SIG-M5 (cell line): ENCODE data around the gene ZBP1.

Experiments used
- DNase-seq: peaks from one replicate; lab custom pipeline; 2025; lab: John Stamatoyannopoulos, UW

Gene ZBP1

DNA sequence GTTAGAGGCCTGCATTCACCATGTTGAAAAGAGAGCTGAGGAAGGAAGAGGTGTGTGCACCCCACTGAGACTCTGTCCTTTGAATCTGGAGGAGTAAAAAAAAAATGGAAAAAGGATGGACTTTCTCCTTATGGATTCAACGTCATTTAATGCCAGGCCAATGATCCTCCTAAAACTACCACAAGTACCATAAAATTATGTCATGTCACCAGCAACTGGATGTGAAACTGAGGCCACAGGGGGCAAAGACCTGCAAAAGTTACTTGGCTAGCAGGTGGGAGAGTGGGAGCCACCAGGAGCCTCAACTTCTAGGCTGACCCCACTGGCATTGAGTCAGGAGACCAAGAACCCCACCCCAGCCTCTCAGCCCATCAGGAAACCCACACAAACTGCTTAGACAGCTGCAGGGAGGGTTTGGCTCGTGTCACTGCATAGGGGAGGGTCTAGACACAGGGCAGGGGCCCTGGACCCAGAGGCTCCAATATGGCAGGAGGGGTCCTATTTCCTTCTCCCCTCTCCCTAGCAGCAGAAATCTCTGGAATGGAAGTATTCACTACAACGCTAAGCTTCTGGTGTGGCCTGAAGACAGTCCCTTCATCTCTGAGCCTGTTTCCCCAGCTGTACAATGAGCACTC is 48.3 kb downstream of the ZBP1 start:
- DNase-seq, result no peak

- DNase-seq, result no peak
Observed at GRCh38 chr20:57570920-57571319, 49.3 kb downstream of the ZBP1 start.

DNA sequence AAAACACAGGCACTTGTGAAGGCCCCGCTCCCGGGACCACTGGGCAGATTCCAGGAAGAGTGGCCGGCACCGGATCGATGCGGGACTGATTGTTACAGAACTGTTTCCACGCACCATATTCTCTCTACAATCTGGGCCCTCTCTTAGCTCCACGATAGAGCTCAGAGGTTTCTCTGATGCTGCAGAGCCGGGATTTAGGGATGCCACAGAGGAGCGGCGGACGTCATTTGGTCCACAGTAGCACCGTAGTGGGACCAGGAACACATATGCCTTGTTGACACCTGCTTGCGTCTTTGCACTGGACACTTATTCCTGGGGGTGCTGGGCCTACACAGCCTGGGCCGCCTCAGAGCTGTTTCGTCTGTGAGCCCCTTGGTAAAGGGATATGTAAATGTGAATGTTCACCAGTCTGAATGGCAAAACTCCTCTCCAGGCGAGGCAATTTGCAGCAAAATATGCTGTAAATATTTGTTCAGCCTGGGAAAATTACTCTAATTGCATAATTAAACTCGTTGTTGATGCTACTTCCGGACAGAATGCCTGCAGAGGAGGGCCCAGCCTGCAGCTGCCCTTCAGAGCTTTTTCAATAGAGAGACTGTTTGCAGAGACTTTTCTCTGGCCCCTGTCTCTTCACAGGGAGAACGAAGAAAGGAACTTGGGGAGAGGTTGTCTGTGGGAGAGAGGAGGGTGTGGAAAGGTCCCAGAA is 49.9 kb downstream of the ZBP1 start:
- no peak for DNase-seq

DNA sequence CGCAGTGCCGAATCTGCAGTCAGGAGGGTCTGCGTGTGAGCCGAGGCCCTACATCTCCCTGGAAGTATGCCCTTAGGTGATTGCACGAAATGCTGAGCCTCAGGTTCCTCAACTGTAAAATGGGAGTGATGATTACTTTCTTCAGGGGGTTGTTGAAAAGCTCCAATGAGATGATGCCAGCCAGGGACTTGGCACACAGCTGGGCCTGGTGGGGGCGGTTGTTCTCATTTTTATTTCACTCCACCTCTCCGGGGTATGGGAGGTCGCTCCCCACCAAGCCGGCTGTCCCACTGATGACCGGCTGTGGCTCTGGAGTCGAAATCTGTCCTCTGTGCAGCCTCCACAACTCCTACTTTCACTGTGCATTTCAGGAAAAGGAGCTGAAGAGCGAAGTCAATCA is 51.3 kb downstream of the ZBP1 start:
- DNase-seq, result no peak

- DNase-seq, result no peak
Observed at GRCh38 chr20:57568088-57568896, 51.9 kb downstream of the ZBP1 start.

DNA sequence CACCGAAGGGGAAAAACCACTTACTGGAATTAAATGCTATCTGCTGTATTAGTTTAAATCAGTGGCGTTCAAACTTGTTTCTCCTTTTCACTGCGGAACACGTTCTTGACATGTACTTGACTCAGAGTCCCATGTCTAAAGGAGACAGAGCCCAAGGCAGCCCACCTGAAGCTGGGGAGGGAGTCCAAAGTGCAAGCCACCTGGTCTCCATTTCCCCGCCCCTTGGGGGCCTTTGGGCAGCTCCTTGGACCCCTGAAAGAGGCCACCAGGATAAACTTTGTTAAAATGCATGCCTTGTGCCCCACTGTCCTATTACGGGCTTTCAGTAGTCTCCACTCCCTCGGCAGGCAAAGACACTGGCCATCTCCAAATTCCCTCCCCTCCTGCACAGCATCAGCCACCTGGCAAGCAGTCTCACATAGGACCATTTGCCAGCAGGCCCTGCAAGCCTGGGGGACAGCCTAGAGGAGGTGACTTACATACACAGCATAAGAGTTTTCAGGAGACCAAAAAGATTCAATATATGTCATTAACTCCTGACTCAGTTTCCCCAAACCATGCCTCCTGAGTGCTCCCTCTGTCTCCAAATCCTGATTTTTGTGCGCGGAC is 52.7 kb downstream of the ZBP1 start:
- no peak for DNase-seq

GRCh38 chr20:57566803-57567459 is 53.3 kb downstream of the ZBP1 start:
- DNase-seq, result no peak

GRCh38 chr20:57566399-57566798 is 53.8 kb downstream of the ZBP1 start:
- DNase-seq, result no peak

GRCh38 chr20:57564951-57565642 is 55.1 kb downstream of the ZBP1 start:
- no peak for DNase-seq

- DNase-seq, result no peak
Observed at GRCh38 chr20:57564180-57564802, 55.9 kb downstream of the ZBP1 start.

GRCh38 chr20:57563522-57563921 is 56.7 kb downstream of the ZBP1 start:
- DNase-seq, result no peak

- DNase-seq, result no peak
Observed at GRCh38 chr20:57562541-57563465, 57.4 kb downstream of the ZBP1 start.

DNA sequence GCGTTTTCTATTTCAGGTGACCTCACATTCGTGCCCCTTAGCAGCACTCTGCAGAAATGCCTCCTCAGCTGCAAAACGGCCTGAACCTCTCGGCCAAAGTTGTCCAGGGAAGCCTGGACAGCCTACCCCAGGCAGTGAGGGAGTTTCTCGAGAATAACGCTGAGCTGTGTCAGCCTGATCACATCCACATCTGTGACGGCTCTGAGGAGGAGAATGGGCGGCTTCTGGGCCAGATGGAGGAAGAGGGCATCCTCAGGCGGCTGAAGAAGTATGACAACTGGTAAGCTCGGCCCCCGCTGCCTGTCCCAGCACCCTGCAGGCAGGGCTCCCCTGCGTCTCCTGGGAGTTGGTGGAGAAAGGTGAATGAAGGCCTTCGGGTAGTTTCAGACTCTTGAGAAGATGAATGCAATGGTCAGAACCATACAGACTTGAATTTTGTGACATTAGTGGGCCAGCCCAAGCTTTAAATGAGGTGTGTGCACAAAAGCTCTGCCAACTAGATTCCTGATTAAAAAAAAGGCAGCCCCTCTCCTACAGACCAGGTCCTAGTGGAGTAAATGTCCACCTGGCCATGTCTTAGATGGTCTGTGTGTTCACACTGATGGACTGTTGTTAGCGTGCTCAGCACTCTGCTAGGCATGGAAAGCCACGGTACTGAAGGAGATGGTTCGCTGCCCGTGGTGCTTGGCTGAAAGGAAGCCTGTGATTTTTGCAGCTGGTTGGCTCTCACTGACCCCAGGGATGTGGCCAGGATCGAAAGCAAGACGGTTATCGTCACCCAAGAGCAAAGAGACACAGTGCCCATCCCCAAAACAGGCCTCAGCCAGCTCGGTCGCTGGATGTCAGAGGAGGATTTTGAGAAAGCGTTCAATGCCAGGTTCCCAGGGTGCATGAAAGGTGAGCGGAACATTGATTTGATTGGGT is 58.6 kb downstream of the ZBP1 start:
- DNase-seq, result no peak

- no peak for DNase-seq
Observed at GRCh38 chr20:57560554-57561355, 59.5 kb downstream of the ZBP1 start, which contains the start of gene PCK1. Gene PCK1, plus strand, starts transcription at chr20:57561110. Its CDS starts 302 bp downstream, at chr20:57561412.

GRCh38 chr20:57559658-57560553 is 60.3 kb downstream of the ZBP1 start:
- DNase-seq, result no peak

- no peak for DNase-seq
Observed at GRCh38 chr20:57559289-57559634, 61.0 kb downstream of the ZBP1 start.
